K562 (cell line): ENCODE data around the gene IREB2. TPM values are rescaled to one million over a fixed set of nuclear protein-coding genes. Genes with fewer than 3 reads are reported as not detected.

Experiments
- AFF4 ChIP-seq: sonication (generic); formaldehyde crosslinking; IDR thresholded peaks from 2 replicates; pipeline ENCODE4 v1.8.0; 2023; ENCODE audit warnings: mild to moderate bottlenecking, missing genetic modification reagents
- ARHGAP35 ChIP-seq: fragments of 450-650 bp; IDR thresholded peaks from 2 replicates; pipeline ENCODE4 v1.6.1; 2018; ENCODE audit not compliant: partially characterized antibody
- CBX1 ChIP-seq: sonication (generic); IDR thresholded peaks from 2 replicates; pipeline ENCODE4 v1.6.1; 2016; ENCODE audit warnings: antibody characterized with exemption, low read depth, mild to moderate bottlenecking
- FOXK2 ChIP-seq, 2 experiments: fragments of 450-650 bp; IDR thresholded peaks in 1 of 2; conservative IDR thresholded peaks in 1 of 2; 2 replicates each; pipeline ENCODE4 v1.6.1; 2016; ENCODE audit warnings: low read depth in 2 of 2, mild to moderate bottlenecking in 1 of 2
- FOXM1 ChIP-seq, 2 experiments: fragments of 450-650 bp in 1 of 2; sonication (generic) in 1 of 2; formaldehyde crosslinking in 1 of 2; IDR thresholded peaks; 2 replicates each; pipeline versions ENCODE4 v1.6.1 to v1.9.0; 2017 to 2022; ENCODE audit warnings: low read depth in 2 of 2, mild to moderate bottlenecking in 2 of 2, missing genetic modification reagents in 1 of 2, moderate library complexity in 1 of 2
- HBP1 ChIP-seq: fragments of 450-650 bp; formaldehyde crosslinking; IDR thresholded peaks from 2 replicates; pipeline ENCODE4 v1.4.0; 2022; ENCODE audit warnings: missing genetic modification characterization
- NFRKB ChIP-seq: fragments of 450-650 bp; IDR thresholded peaks from 2 replicates; pipeline ENCODE4 v1.6.1; 2016; ENCODE audit warnings: low read depth
- NFYB ChIP-seq: IDR thresholded peaks from 2 replicates; pipeline ENCODE4 v1.6.1; 2011; ENCODE audit warnings: mild to moderate bottlenecking, moderate library complexity; ENCODE audit not compliant: insufficient read length; ENCODE audit errors: extremely low read depth
- NR0B1 ChIP-seq: fragments of 450-650 bp; IDR thresholded peaks from one replicate; pipeline ENCODE4 v1.6.1; 2018; ENCODE audit warnings: mild to moderate bottlenecking, moderate library complexity; ENCODE audit not compliant: partially characterized antibody
- PATZ1 ChIP-seq: fragments of 250-450 bp; sonication (Bioruptor Pico); IDR thresholded peaks from 2 replicates; pipeline ENCODE4 v1.5.0; 2020; ENCODE audit warnings: mild to moderate bottlenecking, borderline replicate concordance
- STAT5A ChIP-seq: IDR thresholded peaks from 2 replicates; pipeline ENCODE4 v1.6.1; 2012; ENCODE audit warnings: low read length, inconsistent platforms, borderline replicate concordance
- ZBTB9 ChIP-seq: fragments of 450-650 bp; formaldehyde crosslinking; IDR thresholded peaks from 2 replicates; pipeline ENCODE4 v1.4.0; 2020; ENCODE audit warnings: mild to moderate bottlenecking, moderate library complexity
- ZNF134 ChIP-seq: fragments of 250-450 bp; sonication (Bioruptor Pico); conservative IDR thresholded peaks from 2 replicates; pipeline ENCODE4 v1.4.0; 2020
- ZNF143 ChIP-seq: sonication (generic); formaldehyde crosslinking; IDR thresholded peaks from 2 replicates; pipeline ENCODE4 v1.9.0; 2022; ENCODE audit warnings: mild to moderate bottlenecking, missing genetic modification reagents
- ZNF274 ChIP-seq: IDR thresholded peaks from 2 replicates; pipeline ENCODE4 v1.6.1; 2011; ENCODE audit warnings: low read depth, mild to moderate bottlenecking, low read length, moderate library complexity, borderline replicate concordance
- polyA plus RNA-seq, 8 experiments: library from polyadenylated mRNA; depleted of rRNA in 4 of 8; stranded (reverse) in 5 of 8; unstranded in 3 of 8; fragments of >200 nt; fragmentation: Nextera tagmentation in 2 of 8; fragmentation: Illumina TruSeq in 1 of 8; extraction: Ambion mirVana in 2 of 8; extraction: Trizol in 1 of 8; gene quantifications; 2 replicates each; pipeline versions ENCODE4 v1.2.1 to v1.2.3, GENCODE V29; 2011 to 2014; ENCODE audit warnings: inconsistent platforms in 1 of 8, missing spikeins in 1 of 8
- total RNA-seq, 7 experiments: library from RNA; depleted of rRNA in 6 of 7; stranded (reverse); fragments of >200 nt in 6 of 7; fragmentation: Illumina TruSeq in 2 of 7; extraction: Trizol in 2 of 7; gene quantifications; 2 replicates each; pipeline versions ENCODE4 v1.2.1 to v1.2.3, GENCODE V29; 2011 to 2021; ENCODE audit warnings: low replicate concordance in 1 of 7

The IREB2 gene
- total and polyA plus RNA-seq, 9 of the 15 experiments (the other 6 are each of a cell fraction or from before 2014, with no cell fraction given): 16.8 to 61.7 (median 34.0) TPM

GRCh38 chr15:78437762-78438618, at the start of gene IREB2 (continued):
- TF ChIP-seq AFF4 (CRISPR knock-in tag): 0 out of 2 replicates have a peak, but pooled peaks have one; percentile 72
- TF ChIP-seq FOXK2 (conservative IDR thresholded peaks at IDR 0.05 in 1 of 2, IDR thresholded peaks at IDR 0.05 in 1 of 2; ENCODE audit: low read depth in 2 of 2): peak; percentile 87 to 89
- 0 out of 2 replicates have a peak, but pooled peaks have one; percentile 44 for TF ChIP-seq CBX1
- peak; percentile 98 for TF ChIP-seq ARHGAP35
- TF ChIP-seq FOXM1 (IDR thresholded peaks at IDR 0.05; ENCODE audit: low read depth): no peak
- TF ChIP-seq FOXM1 (CRISPR knock-in tag; IDR thresholded peaks at IDR 0.05; ENCODE audit: low read depth): no peak
- no peak for TF ChIP-seq ZNF274
- no peak; the same call in 1 of the 2 replicates for TF ChIP-seq ZBTB9 (CRISPR knock-in tag)
- TF ChIP-seq NR0B1: no peak
- no peak for TF ChIP-seq NFYB
- 0 out of 2 replicates have a peak, but pooled peaks have one; percentile 96 for TF ChIP-seq HBP1
- TF ChIP-seq PATZ1: no peak
- no peak for TF ChIP-seq ZNF143
- TF ChIP-seq NFRKB: peak; percentile 71; the same call in 1 of the 2 replicates
- TF ChIP-seq STAT5A: no peak
- no peak for TF ChIP-seq ZNF134 (CRISPR knock-in tag)
